Activated CD4-positive, alpha-beta T cell treated with anti-CD3 and anti-CD28 coated beads, Interleukin-2, amount 10 ng/mL, durations not matched to agents 7 days and 5 days (primary cell): ENCODE measurements around the gene FBXL15. TPM values are rescaled to one million over a fixed set of nuclear protein-coding genes. Genes with fewer than 3 reads are reported as not detected.

Experiments used
- CTCF ChIA-PET: fragments of 350-600 bp; sonication (Branson Sonifier 250); formaldehyde crosslinking; loops from one replicate; lab custom pipeline; 2021; ENCODE audit warnings: antibody characterized with exemption; lab: Charles Lee
- POLR2A ChIA-PET: fragments of 350-600 bp; sonication (Branson Sonifier 250); formaldehyde crosslinking; loops from one replicate; lab custom pipeline; 2021; ENCODE audit warnings: antibody characterized with exemption; lab: Charles Lee
- DNase-seq: peaks from one replicate; pipeline ENCODE4 v3.0.0-alpha.2; 2020
- H3K27ac Mint-ChIP-seq: one replicate; pipeline ENCODE4 v1.8.0; 2021; ENCODE audit warnings: mild to moderate bottlenecking, moderate library complexity, mixed read lengths
- H3K27me3 Mint-ChIP-seq: one replicate; pipeline ENCODE4 v1.8.0; 2021; ENCODE audit warnings: mixed read lengths
- H3K36me3 Mint-ChIP-seq: one replicate; pipeline ENCODE4 v1.8.0; 2021; ENCODE audit warnings: low read depth, mixed read lengths
- H3K4me1 Mint-ChIP-seq: one replicate; pipeline ENCODE4 v1.8.0; 2021; ENCODE audit warnings: mixed read lengths
- H3K4me3 Mint-ChIP-seq: one replicate; pipeline ENCODE4 v1.8.0; 2021; ENCODE audit warnings: mild to moderate bottlenecking, moderate library complexity, mixed read lengths
- H3K9me3 Mint-ChIP-seq: one replicate; pipeline ENCODE4 v1.8.0; 2021; ENCODE audit warnings: mixed read lengths
- total RNA-seq, 2 experiments: library from RNA; stranded (reverse); gene quantifications; one replicate each; pipeline ENCODE4 v1.2.3, GENCODE V29; 2021

The FBXL15 gene
- total RNA-seq, 2 experiments from 2014 or later: 8.7 to 11.2 TPM

DNA sequence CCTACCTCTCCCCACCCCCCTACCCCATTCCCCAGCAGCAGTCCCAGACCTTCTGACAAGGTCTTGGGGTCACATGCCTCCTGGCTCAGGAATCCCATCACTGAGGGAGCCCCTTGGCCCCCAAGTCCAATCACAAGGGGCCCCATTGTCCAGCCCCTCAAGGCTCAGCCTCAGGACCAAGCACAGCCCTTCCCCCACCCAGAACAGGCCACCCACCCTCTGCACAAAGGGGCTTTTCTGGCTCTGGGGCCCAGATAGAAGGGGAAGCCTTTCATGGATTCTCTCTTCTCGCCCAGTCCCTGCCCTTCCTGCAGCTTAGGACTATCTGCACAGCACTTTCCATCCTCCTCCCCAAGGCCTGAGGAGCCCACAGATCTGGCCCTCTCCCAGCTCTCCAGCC is 4.8 kb downstream of the FBXL15 start:
- POLR2A ChIA-PET: no interaction called here
- Mint-ChIP-seq H3K9me3 (no peaks in the 10 kb centered on the region), H3K4me1 (peaks cover 31% of the 10 kb centered on the region), H3K4me3 (no peak overlapping the region), H3K36me3 (peaks cover 16% of the 10 kb centered on the region), H3K27ac (no peak overlapping the region), H3K27me3 (no peaks in the 10 kb centered on the region)
- CTCF ChIA-PET: interaction anchor here (0.8 to 6.2 kb wide), 5 partner anchors 11 to 30 kb away, joined by 3 to 31 read pairs (median 4); partner anchors contain the start of genes C10orf95 and NFKB2
- no peak for DNase-seq

DNA sequence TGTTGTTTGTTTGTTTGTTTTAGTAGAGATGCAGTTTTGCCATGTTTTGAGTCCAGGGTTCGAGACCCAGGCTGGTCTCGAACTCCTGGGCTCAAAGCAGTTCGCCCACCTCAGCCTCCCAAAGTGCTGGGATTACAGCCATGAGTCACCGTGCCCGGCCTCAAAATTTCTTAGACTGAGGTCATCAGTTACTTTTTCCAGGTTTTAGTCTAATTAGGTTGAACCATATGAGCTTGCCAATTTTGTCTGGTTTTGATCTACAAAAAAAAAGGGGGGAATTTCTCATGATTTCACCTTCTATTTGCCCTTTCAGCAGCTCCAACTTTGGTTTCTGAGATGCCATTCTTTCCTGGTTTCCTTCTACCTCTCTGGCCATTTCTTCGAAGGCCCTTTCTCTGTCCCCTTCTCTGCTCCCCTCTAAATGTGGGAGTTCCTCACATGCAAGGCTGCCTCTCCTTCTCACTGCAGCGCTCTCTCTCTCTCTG is 6.2 kb downstream of the FBXL15 start:
- Mint-ChIP-seq H3K27ac (no peak overlapping the region), H3K4me3 (no peak overlapping the region), H3K36me3 (peaks cover 22% of the 10 kb centered on the region), H3K27me3 (no peaks in the 10 kb centered on the region), H3K4me1 (peaks cover 32% of the 10 kb centered on the region), H3K9me3 (no peaks in the 10 kb centered on the region)
- ChIA-PET POLR2A (no interaction called here), CTCF (interaction anchor here (0.9 to 1.7 kb wide), 6 partner anchors 16 to 258 kb away, joined by 3 to 4 read pairs (median 3); partner anchors contain the start of genes C10orf95 and SUFU)
- no peak for DNase-seq

DNA sequence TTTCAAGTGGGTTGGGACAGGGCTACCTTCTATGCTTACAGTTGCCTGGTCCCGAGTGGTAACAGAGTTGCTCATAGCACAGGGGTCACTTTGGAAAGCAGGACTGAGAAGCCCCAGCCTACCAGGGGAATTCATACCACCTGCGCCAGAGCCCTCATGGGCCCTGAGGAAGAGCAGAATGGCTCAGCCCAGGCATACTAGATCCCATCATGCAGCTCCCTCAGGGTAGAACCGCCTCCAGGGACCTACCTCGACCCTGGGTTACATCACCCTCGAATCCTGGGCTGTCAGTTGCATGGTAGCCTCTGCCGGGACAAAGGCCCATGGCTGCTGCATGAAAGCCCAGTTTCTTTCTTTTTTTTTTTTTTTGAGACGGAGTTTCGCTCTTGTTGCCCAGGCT is 8.8 kb downstream of the FBXL15 start:
- Mint-ChIP-seq H3K4me3 (no peak overlapping the region), H3K27me3 (no peaks in the 10 kb centered on the region), H3K27ac (no peak overlapping the region), H3K9me3 (no peaks in the 10 kb centered on the region), H3K36me3 (peaks cover 9% of the 10 kb centered on the region), H3K4me1 (peaks cover 38% of the 10 kb centered on the region)
- POLR2A ChIA-PET: no interaction called here
- no peak for DNase-seq
- CTCF ChIA-PET: interaction anchor here (0.6 to 1.4 kb wide), 3 partner anchors 13 to 197 kb away, joined by 3 to 7 read pairs (median 3); no protein-coding TSS in a partner anchor

DNA sequence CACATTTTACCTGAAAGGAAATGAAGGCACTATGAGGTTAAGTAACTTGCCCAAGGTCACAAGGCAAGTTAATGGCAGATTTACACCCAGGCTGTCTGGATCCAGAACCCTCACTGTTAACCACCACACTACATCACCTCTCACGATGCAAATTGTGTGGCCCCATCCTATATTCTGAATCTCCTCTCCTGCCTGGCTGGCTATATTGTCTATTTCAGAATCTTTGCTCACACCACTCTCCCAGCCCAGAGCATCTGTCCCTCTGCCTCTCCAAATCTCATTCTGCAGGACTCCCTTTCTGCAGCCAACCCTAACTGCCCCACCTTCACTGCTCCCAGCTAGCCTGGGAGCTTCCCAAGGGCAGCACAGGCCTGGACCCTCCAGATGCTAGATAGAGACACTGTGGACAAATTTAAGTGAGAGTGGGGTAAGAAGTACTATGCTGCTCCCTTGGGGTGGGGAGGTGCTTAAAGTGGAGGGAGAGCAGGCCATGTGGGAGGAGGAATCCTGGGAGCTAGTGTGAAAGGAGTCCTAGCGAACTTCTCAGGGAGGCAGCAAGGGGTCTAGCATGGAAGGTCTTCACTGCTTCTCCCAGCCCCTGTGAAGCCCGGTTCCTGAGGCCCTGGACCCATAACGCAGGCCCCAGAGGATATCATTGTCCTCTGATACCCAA is 11.0 kb downstream of the FBXL15 start:
- Mint-ChIP-seq H3K27me3 (no peaks in the 10 kb centered on the region), H3K27ac (peak overlapping the region; percentile 95), H3K36me3 (peaks cover 14% of the 10 kb centered on the region), H3K4me3 (peak overlapping the region; percentile 94), H3K9me3 (no peaks in the 10 kb centered on the region), H3K4me1 (peaks cover 47% of the 10 kb centered on the region)
- POLR2A ChIA-PET: interaction anchor here (1.0 to 1.4 kb wide), 2 partner anchors 10 to 30 kb away, joined by 3 to 4 read pairs; partner anchors contain the start of gene FBXL15
- CTCF ChIA-PET: interaction anchor here (1.2 to 3.1 kb wide), 9 partner anchors 10 to 260 kb away, joined by 3 to 32 read pairs (median 7); partner anchors contain the start of gene FBXL15
- DNase-seq: no peak

DNA sequence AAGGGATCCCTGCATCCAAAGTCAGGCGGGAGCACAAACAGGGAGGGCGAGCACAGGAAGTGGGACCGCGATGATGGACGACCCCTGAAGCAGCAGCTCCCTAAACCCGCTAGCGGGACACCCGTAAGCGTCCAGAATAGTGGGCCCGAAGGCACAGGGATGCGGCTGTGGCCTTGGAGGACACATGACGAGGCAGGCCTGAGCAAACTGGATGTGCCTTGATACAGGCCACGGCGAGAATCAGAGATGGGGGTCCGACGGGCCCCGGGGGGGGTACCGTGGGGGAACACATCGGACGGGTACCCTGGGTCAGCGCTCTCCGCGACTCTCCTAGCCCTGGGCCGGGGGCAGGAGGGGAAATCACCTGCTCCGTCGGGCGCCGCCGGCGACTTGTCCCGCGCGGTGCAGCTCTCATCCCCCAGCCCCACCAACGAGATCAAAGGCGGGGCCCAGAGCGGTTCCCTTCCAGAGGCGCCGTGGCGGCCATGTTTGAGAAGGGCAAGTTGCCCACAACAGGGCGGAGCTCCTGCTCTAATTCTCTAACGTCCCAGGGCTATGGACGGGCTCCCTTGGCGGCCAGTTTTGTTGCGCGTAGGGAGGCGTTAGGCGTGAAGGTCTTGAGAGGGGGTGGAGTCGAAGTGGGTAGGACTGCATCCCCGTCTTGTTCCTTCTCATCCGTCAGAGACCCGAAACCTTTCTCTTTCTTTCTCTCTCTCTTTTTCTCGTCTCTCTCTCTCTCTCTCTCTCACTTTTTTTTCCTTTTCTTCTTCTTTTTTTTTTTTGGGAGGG is 11.7 kb downstream of the FBXL15 start, which contains the start of gene CUEDC2:
Gene CUEDC2, minus strand, starts transcription at position 413 of the 789 bp plus-strand sequence. CDS start 7,386 bp downstream, outside the sequence.
- peak; percentile 97 for DNase-seq
- H3K4me3 Mint-ChIP-seq: peak within 1 kb of the TSS; percentile 94
- CTCF ChIA-PET: interaction anchor here (0.6 to 3.1 kb wide), 18 partner anchors 10 to 300 kb away, joined by 3 to 32 read pairs (median 4); partner anchors contain the start of genes FBXL15 and PPRC1
- POLR2A ChIA-PET: interaction anchor here (0.6 to 1.4 kb wide), 7 partner anchors 9 to 46 kb away, joined by 3 to 5 read pairs (median 3); partner anchors contain the start of gene FBXL15
- no peaks in the 10 kb centered on the region for H3K9me3 Mint-ChIP-seq
- peaks cover 49% of the 10 kb centered on the region for H3K4me1 Mint-ChIP-seq
- H3K36me3 Mint-ChIP-seq: peaks cover 15% of the 10 kb centered on the region
- peak within 1 kb of the TSS; percentile 95 for H3K27ac Mint-ChIP-seq
- no peaks in the 10 kb centered on the region for H3K27me3 Mint-ChIP-seq

DNA sequence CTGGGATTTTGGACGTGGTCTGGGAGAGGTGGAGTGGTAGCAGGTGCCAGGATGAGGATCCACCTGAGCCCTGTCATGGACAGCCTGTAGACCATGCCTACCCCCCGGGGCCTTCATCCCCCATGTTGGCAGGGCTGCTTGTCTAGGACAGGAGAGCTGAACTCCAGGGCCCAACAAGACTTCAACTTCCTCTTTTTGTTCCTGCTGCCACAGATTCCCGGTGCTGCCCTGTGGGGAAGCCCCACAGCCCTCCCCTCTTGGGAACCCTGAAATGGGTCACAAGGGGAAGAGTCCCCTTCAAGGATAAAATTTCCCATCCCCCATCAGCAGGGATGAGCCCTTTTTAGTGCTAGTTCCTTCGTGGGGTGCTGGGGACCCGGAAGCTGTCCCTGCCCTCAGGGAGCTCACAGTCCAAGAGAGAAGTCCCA is 13.0 kb downstream of the FBXL15 start:
- Mint-ChIP-seq H3K36me3 (peaks cover 27% of the 10 kb centered on the region), H3K27me3 (no peaks in the 10 kb centered on the region), H3K4me1 (peaks cover 57% of the 10 kb centered on the region), H3K4me3 (peak overlapping the region; percentile 94), H3K9me3 (no peaks in the 10 kb centered on the region), H3K27ac (peak overlapping the region; percentile 95)
- POLR2A ChIA-PET: no interaction called here
- DNase-seq: no peak
- CTCF ChIA-PET: interaction anchor here (0.7 to 3.1 kb wide), 9 partner anchors 12 to 301 kb away, joined by 3 to 32 read pairs (median 4); partner anchors contain the start of genes FBXL15, PPRC1 and SUFU

DNA sequence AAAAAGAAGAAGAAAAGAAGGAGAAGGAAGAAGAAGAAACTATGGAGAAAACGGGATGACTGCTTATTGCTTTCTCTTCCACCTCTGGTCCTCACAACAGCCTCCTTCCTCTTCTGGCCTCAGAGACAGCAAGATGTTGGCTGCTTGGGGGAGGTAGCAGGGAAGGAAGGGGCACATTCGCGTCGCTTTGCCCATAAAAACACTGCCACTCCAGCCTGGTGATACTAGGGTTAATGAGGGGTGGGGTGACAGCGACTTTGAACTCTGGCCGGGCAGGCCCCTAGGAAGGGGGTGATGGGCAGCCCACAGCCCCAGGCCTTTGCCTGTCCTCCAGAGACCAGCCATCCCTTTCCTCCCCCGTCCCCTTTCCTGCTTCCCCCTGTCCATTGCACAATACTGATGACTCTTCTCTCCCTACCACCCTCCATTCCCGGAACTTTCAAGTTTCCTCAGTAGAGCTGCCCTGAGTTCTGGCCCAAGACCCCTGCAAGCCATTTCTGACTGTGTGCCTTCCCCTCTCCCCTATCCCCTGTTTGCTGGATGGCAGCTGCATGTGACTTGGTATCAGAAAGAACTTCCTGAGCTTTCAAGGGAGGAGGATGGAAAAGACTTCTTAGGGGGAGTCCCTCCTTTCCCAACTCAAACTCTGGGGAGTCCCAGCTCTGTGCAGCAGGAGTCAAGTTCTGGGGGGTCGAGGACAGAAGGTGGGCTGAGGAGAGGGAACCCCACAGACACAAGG is 13.9 kb downstream of the FBXL15 start:
- Mint-ChIP-seq H3K4me3 (peak overlapping the region; percentile 87), H3K36me3 (peaks cover 27% of the 10 kb centered on the region)
- CTCF ChIA-PET: interaction anchor here (0.7 to 3.1 kb wide), 14 partner anchors 10 to 302 kb away, joined by 3 to 32 read pairs (median 3); partner anchors contain the start of genes C10orf95, FBXL15, PPRC1 and SUFU

DNA sequence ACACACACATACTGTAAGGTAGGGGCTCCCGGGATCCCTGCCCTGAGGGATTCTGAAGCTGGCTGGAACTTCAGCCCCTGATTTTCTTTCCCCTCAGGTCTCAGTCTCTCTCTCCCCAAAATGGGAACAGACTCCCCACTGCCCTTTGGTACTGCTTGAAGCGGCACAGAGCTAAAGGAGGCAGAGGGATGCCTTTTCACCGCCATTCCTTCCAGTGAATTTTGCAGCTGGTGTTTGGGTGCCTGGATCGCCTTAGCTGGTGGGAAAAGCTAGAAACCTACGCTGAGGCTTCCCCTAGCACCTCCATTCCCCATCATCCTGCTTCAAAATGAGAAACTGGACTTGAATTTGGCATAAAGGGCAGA is 14.5 kb downstream of the FBXL15 start:
- Mint-ChIP-seq H3K4me1 (peaks cover 57% of the 10 kb centered on the region), H3K36me3 (peaks cover 27% of the 10 kb centered on the region), H3K9me3 (no peaks in the 10 kb centered on the region), H3K4me3 (peak overlapping the region; percentile 87), H3K27me3 (no peaks in the 10 kb centered on the region), H3K27ac (peak overlapping the region; percentile 84)
- ChIA-PET POLR2A (no interaction called here), CTCF (interaction anchor here (0.7 to 2.6 kb wide), 12 partner anchors 10 to 302 kb away, joined by 3 to 10 read pairs (median 4); partner anchors contain the start of genes C10orf95, PPRC1 and SUFU)
- DNase-seq: no peak

More for the DNA sequence above, 13.9 kb downstream of the FBXL15 start:
- POLR2A ChIA-PET: no interaction called here
- Mint-ChIP-seq H3K4me1 (peaks cover 57% of the 10 kb centered on the region), H3K27me3 (no peaks in the 10 kb centered on the region), H3K27ac (peak overlapping the region; percentile 84), H3K9me3 (no peaks in the 10 kb centered on the region)
- DNase-seq: no peak

DNA sequence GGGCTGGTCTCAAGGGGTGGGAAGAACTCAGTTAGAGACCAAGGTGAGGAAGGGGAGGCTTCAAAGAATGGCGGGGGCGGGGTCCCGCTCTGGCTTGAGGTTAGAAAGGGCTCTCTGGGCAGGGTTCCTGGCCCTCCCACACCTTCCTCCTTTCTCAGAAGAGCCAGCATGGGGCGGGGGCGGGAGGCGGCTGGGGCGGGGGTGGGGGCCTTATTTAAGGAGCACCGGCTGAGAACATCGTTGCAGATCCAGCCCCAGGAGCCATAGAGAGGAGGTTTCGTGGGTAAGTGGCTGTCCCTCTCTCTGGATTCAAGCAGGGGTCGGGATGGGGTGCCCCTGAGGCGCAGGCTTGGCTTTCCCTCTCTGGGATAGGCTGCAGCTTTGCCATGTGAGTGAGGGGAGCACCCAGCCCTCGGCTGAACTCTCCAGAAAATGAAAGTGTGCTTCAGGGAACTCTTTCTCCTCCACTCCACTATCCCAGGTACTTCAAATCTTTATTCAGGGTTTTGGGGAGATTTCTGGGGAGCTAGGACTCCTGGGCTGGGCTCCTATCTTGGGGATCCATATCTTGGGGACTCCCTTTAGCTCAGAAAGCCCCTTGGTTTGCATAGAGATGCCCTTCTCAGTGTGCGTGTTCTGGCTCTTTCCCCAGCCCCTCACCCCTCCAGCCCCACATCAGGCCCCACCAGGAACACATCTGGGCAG is 15.0 kb downstream of the FBXL15 start:
- peaks cover 58% of the 10 kb centered on the region for H3K4me1 Mint-ChIP-seq
- peak overlapping the region; percentile 87 for H3K4me3 Mint-ChIP-seq
- POLR2A ChIA-PET: no interaction called here
- CTCF ChIA-PET: interaction anchor here (0.6 to 2.6 kb wide), 17 partner anchors 9 to 305 kb away, joined by 3 to 10 read pairs (median 4); partner anchors contain the start of genes C10orf95 and PPRC1
- no peaks in the 10 kb centered on the region for H3K9me3 Mint-ChIP-seq
- H3K27ac Mint-ChIP-seq: peak overlapping the region; percentile 84
- no peaks in the 10 kb centered on the region for H3K27me3 Mint-ChIP-seq
- H3K36me3 Mint-ChIP-seq: peaks cover 25% of the 10 kb centered on the region
- peak; percentile 72 for DNase-seq

DNA sequence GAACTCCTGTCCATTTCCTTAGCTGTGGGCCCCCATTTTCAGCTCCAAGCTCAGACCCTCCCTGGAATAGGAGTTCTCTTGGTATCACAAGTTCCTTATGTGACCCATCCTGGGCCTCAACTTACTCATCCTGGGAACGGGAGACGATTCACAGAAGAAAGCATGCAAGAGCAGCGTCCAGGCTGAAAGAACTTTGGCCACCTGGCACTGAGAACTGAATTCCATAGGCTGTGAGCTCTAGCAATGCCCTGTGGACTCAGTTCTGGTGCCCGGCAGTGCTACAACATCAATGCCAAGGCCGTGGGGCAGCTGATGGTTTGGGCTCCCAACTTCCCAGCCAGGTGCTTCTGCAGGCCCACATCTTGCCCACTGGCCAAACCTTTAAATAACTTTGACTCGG is 15.7 kb downstream of the FBXL15 start:
- Mint-ChIP-seq H3K4me3 (peak overlapping the region; percentile 87), H3K9me3 (no peaks in the 10 kb centered on the region), H3K27ac (peak overlapping the region; percentile 84), H3K36me3 (peaks cover 25% of the 10 kb centered on the region), H3K27me3 (no peaks in the 10 kb centered on the region), H3K4me1 (peaks cover 58% of the 10 kb centered on the region)
- DNase-seq: no peak
- ChIA-PET CTCF (interaction anchor here (0.6 to 2.6 kb wide), 10 partner anchors 10 to 306 kb away, joined by 3 to 10 read pairs (median 5); no protein-coding TSS in a partner anchor), POLR2A (no interaction called here)

DNA sequence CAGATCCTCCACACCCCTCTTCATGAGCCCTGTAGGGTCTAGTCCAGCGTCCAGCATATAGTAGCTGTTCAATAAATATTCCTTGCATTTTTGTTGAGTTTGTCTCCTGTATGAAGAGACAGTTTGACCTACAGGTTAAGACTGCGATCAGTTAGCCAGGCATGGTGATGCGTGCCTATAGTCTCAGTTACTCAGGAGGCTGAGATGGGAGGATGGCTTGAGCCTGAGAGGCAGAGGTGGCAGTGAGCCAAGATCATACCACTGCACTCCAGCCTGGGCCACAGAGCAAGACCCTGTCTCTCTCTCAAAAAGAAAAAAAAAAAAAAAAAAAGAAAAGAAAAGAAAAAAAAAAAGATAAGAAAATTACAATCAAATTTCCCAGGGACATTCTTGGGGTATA is 16.9 kb downstream of the FBXL15 start:
- Mint-ChIP-seq H3K9me3 (no peaks in the 10 kb centered on the region), H3K27me3 (no peaks in the 10 kb centered on the region), H3K4me3 (peak overlapping the region; percentile 87), H3K4me1 (peaks cover 59% of the 10 kb centered on the region), H3K36me3 (peaks cover 22% of the 10 kb centered on the region), H3K27ac (peak overlapping the region; percentile 57)
- CTCF ChIA-PET: interaction anchor here (1.0 to 2.0 kb wide), 3 partner anchors 12 to 41 kb away, joined by 3 to 8 read pairs (median 5); no protein-coding TSS in a partner anchor
- no peak for DNase-seq
- POLR2A ChIA-PET: no interaction called here
